Putamen (tissue), 1 donor: ENCODE measurements around the gene ITPKB.
"Not testable (repeated sequence)": the region's sequence is repeated elsewhere in the genome, so short reads cannot be mapped to it uniquely, and the experiment has no call there.

ENCODE experiments used
- DNase-seq: peaks from one replicate; pipeline ENCODE4 v3.0.0-alpha.2; 2016; ENCODE audit warnings: low spot score

The ITPKB gene

DNA sequence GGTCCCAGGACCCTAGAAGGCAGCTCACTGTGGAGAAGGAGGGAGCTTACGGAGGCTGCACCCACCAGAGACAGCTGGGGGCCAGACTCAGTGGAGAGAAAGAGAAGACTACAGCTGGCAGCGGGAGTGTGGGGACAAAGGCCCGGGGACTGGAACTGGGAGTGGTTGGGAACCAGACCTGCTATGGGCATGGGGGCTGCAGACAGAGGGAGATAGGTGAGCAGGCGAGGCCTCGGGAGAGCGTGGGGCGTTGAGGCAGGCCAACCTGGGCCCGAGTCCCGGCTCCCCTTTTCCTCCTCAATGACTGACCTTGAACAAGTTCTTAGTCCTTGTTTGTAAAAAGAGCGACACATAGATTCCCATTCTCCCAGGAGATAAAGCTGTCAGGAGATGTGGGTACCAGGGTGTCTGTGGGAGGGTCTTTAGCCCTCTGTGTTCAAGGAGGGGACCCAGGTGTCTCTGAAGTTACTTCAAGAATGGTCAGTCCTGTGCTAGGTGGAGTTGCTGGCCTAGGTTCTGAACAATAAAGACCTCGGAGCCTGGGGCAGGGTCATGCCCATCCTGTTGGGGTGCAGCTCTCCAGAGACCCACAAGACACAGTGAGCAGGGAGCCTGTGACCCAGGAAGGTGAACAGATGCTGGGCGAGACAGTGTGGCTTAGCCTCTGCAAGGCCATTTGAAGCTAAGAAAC, 87.9 kb downstream of the ITPKB start:
- DNase-seq, result no peak

GRCh38 chr1:226650236-226650841, 88.7 kb downstream of the ITPKB start:
- no peak for DNase-seq

- DNase-seq, result no peak
These were observed 89.3 kb downstream of the ITPKB start for GRCh38 chr1:226649780-226650179.

DNA sequence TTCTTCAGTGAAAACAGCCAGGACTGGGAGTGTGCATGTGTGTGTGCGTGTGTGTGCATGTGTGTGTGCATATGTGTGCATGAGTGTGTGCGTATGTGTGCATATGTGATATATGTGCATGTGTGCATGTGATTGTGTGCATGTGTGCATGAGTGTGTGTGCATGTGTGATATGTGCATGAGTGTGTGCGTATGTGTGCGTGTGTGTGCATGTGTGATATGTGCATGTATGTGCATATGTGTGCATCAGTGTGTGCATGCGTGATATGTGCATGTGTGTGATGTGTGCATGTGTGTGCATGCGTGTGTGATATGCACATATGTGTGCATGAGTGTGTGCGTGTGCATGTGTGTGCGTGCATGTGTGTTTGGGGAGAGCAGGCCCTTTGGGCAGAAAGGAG, 89.8 kb downstream of the ITPKB start:
- no peak for DNase-seq

GRCh38 chr1:226648421-226648820, 90.7 kb downstream of the ITPKB start:
- DNase-seq, result no peak

DNA sequence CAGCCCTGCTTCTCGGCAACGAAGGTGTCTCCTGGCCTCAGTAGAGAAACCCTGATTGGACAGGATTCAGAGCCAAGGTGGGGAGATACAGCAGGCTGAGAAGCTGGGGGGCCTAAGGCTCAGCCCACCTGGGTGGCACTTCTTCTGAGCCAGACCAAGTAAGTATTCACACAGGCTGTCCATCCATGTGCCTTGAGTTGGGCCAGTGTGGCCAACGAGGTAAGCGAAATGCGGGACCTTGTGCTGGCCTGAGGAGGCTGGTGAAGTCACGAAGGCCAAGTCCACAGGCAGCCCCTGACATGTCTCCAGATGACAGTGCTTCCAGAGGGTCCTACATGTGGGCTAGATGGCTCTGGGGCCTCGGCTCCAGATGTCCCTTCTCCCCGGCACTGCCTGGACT, 91.4 kb downstream of the ITPKB start:
- DNase-seq, result no peak

GRCh38 chr1:226646870-226647449, 92.1 kb downstream of the ITPKB start:
- no peak for DNase-seq

DNA sequence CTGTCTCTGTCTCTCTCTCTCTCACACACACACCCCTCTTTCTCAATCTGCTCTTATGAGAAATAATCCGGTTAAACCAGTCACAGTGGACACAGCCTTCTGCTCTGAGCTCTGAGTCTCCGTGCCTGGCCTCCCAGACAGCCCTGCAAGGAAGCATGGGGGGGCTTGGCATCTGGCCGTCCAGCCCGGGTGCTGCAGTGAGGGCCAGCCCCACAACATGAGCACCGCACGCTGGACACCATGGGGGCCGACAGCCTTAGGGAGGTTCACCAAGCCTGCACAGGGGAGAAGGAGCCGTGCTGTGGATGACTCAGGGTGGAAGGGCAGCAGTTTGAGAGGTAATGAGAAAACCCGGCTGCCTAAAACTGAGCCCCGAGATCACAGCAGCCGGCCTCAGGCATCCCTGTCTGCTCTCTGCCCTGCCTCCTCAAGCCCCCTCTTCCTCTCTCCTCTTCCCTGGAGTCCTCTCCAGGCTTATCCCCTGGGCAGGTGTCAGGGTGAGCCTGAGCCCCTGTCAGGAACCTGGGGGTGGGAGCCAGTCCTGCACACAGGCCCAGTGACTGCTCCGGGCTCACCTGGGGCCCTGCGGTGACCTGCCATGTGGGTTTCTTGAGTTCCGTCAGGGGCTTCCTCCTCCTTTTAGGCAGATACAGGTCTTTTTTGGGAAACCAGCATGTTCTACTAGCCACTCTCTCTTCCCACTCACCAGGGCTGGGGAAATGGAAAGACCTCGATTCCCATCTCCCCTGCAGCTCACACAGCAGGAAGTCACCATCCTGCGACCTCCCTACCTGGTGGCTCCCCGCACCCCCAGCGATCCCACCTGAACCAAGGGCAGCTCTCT, 92.8 kb downstream of the ITPKB start:
- no peak for DNase-seq

DNA sequence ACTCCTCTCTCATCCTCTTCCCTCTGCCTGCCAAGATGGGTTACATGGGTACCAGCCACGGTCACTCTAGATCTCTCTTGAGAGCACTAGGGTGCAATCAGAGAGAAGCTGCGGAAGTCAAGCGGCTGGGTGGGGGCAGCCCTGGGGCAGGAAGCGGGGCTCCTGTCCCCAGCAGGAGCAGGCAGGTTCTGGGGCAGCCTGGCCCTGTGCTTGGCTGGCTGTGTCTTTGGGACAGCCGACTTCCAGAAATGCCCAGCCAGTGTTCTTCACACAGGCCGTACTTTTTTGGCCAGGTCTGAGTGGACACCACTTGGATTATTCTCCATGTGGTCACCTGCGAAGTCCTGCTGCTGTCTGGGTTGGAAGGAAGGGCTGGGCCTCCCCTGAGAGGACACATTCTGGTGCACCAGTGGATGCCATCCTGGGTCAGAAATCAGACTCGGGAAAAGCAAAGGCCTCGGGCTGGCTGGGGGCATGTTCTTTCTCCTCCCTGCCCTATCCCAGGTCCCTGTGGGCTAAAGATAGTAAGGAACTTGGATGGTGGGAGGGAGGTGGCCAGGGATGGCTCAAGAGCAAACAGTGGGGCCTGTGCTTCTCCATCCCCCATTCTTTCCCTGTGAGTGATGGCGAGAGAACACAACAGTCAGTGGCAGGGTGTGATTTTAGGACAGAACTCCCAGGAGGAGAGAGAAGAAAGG, 93.7 kb downstream of the ITPKB start:
- DNase-seq, result no peak

- DNase-seq, result no peak
These were observed 94.4 kb downstream of the ITPKB start for GRCh38 chr1:226644541-226645176.

- DNase-seq, result no peak
These were observed 95.2 kb downstream of the ITPKB start for GRCh38 chr1:226643611-226644540.

DNA sequence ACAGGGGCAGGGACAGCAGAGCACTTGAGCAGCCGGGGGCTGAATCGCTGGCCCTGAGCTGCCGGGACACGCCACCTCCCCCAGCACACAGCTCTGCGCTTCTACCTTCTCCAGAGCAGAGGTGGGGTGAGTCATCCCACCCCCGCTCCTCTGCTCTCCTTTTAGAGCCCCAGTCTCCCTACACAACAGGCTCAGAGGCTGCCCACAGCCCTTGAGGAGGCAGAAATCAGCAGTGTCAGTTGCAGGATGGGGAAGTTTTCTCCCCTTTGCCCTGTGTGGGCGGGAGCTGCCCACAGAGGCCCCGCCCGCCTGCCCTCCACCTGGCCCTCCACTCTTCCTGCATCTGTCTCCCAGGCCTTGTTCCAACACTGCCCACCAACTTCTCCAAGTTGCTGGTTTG, 95.9 kb downstream of the ITPKB start:
- DNase-seq, result peak; percentile 72

DNA sequence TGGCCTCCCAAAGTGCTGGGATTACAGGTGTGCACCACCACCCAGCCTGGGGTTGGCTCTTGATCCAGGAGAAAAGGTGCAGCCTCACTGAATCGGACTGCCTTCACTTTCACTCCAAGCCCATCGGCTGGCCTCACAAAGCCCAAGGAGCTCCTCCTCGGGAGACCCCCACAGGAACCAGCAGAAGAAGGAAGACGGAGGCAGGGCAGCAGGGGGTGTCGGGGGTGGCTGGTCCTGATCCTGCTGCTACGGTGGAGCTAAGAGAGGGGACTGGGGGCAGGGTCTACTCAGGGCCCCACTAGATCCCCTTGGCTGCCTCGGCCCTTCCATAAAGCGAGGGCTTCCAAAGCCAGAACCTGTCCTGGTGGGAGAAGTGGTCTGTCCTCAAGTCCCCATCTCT, 96.7 kb downstream of the ITPKB start:
- DNase-seq, result no peak

GRCh38 chr1:226641671-226642231, 97.3 kb downstream of the ITPKB start:
- no peak for DNase-seq

GRCh38 chr1:226640321-226641136, 98.6 kb downstream of the ITPKB start:
- no peak for DNase-seq

DNA sequence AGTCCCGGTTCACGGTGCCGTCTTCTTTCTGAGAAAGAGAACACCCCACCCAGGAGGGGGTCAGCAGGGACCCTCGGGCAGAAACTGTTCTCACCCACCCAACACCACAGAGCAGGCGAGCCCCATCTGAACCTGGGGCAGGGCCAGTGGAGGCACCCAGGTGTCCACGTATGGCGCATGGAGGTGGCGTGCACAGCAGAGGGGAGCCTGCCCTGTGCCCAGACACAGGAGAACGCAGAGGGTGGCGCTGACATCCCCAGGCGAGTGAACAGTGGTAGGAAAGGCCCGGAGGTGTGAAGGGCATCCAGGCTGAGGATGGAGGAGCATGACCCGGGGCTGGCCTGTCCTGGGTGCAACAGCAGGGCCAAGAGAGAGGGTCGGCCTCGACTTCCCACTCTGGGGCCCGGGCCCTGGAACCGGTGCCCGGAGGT, 99.4 kb downstream of the ITPKB start:
- DNase-seq, result no peak

DNA sequence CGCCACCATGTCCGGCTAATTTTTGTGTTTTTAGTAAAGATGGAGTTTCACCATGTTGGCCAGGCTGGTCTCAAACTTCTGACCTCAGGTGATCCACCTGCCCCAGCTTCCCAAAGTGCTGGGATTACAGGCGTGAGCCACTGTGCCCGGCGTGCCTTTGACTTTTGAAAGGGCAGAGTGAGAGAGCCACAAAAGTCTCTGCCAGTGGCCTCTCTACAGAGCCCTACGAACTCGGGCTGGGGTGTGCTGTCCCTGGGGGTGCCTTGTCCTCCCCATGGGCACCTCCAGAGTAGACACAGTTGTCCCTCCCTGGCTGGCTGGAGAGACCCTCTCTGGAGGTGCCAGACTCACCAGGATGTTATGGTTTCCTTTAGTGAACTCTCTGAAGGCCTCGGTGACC, 99.9 kb downstream of the ITPKB start:
- not testable (repeated sequence) for DNase-seq

DNA sequence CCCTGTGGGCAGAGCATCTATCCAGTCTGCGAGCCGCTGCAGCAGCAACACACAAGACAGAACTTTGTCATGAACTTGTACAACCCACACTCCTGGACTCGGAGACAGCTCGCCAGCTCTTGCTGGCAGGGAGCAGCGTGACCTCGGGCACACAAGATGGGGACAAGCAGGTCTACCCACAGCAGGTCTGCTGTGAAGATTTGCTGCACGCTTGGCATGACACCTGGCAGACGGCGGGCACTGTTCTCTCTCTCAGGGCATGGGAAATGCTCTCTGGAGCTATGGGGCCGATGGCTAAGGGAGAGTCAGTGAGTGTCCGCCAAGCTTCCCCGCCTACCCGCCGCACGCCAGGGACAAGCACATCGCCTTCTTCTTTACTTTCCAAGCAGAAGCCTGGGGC, 100.5 kb downstream of the ITPKB start:
- no peak for DNase-seq

- DNase-seq, result no peak
These were observed 101.0 kb downstream of the ITPKB start for GRCh38 chr1:226638001-226638601.
